H9 (cell line): ENCODE results near the gene FAM149B1. TPM values are rescaled to one million over a fixed set of nuclear protein-coding genes. Genes with fewer than 3 reads are reported as not detected.

Experiments used
- DNase-seq: peaks from one replicate; pipeline ENCODE4 v3.0.0-alpha.2; 2017
- H2AFZ ChIP-seq: one replicate; pipeline ENCODE4 v1.6.1; 2013; ENCODE audit warnings: mild to moderate bottlenecking, low read length, control low read depth, moderate library complexity
- H2AK5ac ChIP-seq: 2 replicates; pipeline ENCODE4 v1.6.1; 2013; ENCODE audit warnings: low read length, control low read depth, mixed read lengths; ENCODE audit not compliant: insufficient read length
- H2BK120ac ChIP-seq: one replicate; pipeline ENCODE4 v1.6.1; 2013; ENCODE audit warnings: low read depth, mild to moderate bottlenecking, low read length, control low read depth, inconsistent platforms; ENCODE audit not compliant: poor library complexity, severe bottlenecking
- H2BK12ac ChIP-seq: 2 replicates; pipeline ENCODE4 v1.6.1; 2013; ENCODE audit warnings: low read length, control low read depth, mixed read lengths, low read depth; ENCODE audit not compliant: insufficient read length
- H2BK15ac ChIP-seq: 2 replicates; pipeline ENCODE4 v1.6.1; 2013; ENCODE audit warnings: low read depth, low read length, control low read depth
- H2BK20ac ChIP-seq: one replicate; pipeline ENCODE4 v1.6.1; 2013; ENCODE audit warnings: low read depth, mild to moderate bottlenecking, low read length, control low read depth, inconsistent platforms; ENCODE audit not compliant: poor library complexity, severe bottlenecking
- H2BK5ac ChIP-seq: 2 replicates; pipeline ENCODE4 v1.6.1; 2013; ENCODE audit warnings: low read length, control low read depth, mixed read lengths; ENCODE audit not compliant: insufficient read length
- H3K14ac ChIP-seq: 2 replicates; pipeline ENCODE4 v1.6.1; 2013; ENCODE audit warnings: low read length, control low read depth; ENCODE audit not compliant: insufficient read depth
- H3K18ac ChIP-seq: 2 replicates; pipeline ENCODE4 v1.6.1; 2013; ENCODE audit warnings: low read depth, mild to moderate bottlenecking, mixed read lengths, low read length, control low read depth; ENCODE audit not compliant: insufficient read length
- H3K23ac ChIP-seq: 2 replicates; pipeline ENCODE4 v1.6.1; 2013; ENCODE audit warnings: low read length, control low read depth, mixed read lengths, low read depth; ENCODE audit not compliant: insufficient read length
- H3K23me2 ChIP-seq: 2 replicates; pipeline ENCODE4 v1.6.1; 2013; ENCODE audit warnings: low read depth, mild to moderate bottlenecking, mixed read lengths, low read length, control low read depth; ENCODE audit not compliant: insufficient read length, poor library complexity, severe bottlenecking
- H3K27ac ChIP-seq: 2 replicates; pipeline ENCODE4 v1.5.1; 2013; ENCODE audit warnings: low read length, control low read depth, mixed read lengths, low read depth; ENCODE audit not compliant: insufficient read length
- H3K27me3 ChIP-seq: 2 replicates; pipeline ENCODE4 v1.6.1; 2013; ENCODE audit warnings: low read length, control low read depth, inconsistent platforms; ENCODE audit not compliant: insufficient read depth
- H3K4ac ChIP-seq: 2 replicates; pipeline ENCODE4 v1.6.1; 2013; ENCODE audit warnings: low read depth, mild to moderate bottlenecking, control low read depth, inconsistent platforms, low read length, moderate library complexity
- H3K4me1 ChIP-seq: 2 replicates; pipeline ENCODE4 v1.6.1; 2013; ENCODE audit warnings: low read length, control low read depth, inconsistent platforms; ENCODE audit not compliant: insufficient read depth
- H3K4me2 ChIP-seq: 2 replicates; pipeline ENCODE4 v1.6.1; 2013; ENCODE audit warnings: low read length, control low read depth, mixed read lengths; ENCODE audit not compliant: insufficient read length, insufficient read depth
- H3K56ac ChIP-seq: 2 replicates; pipeline ENCODE4 v1.6.1; 2013; ENCODE audit warnings: low read depth, mild to moderate bottlenecking, mixed read lengths, low read length, control low read depth; ENCODE audit not compliant: insufficient read length
- H3K79me1 ChIP-seq: 2 replicates; pipeline ENCODE4 v1.6.1; 2013; ENCODE audit warnings: low read depth, mild to moderate bottlenecking, moderate library complexity, low read length, control low read depth, inconsistent platforms; ENCODE audit not compliant: insufficient read depth, poor library complexity, severe bottlenecking
- H3K79me2 ChIP-seq: 2 replicates; pipeline ENCODE4 v1.6.1; 2013; ENCODE audit warnings: low read length, control low read depth, inconsistent platforms; ENCODE audit not compliant: insufficient read depth
- H3K9ac ChIP-seq: 2 replicates; pipeline ENCODE4 v1.6.1; 2013; ENCODE audit warnings: low read length, control low read depth, mixed read lengths; ENCODE audit not compliant: insufficient read length; ENCODE audit errors: extremely low read depth
- H3K9me3 ChIP-seq: one replicate; pipeline ENCODE4 v1.6.1; 2013; ENCODE audit warnings: low read depth, low read length, inconsistent platforms; ENCODE audit not compliant: control insufficient read depth
- H3T11ph ChIP-seq: one replicate; pipeline ENCODE4 v1.6.1; 2013; ENCODE audit warnings: mild to moderate bottlenecking, low read length, control low read depth, inconsistent platforms
- H4K20me1 ChIP-seq: one replicate; pipeline ENCODE4 v1.6.1; 2013; ENCODE audit not compliant: control insufficient read depth, insufficient read length, insufficient read depth
- H4K5ac ChIP-seq: 2 replicates; pipeline ENCODE4 v1.6.1; 2013; ENCODE audit warnings: low read depth, mild to moderate bottlenecking, mixed read lengths, low read length, control low read depth; ENCODE audit not compliant: insufficient read length
- H4K8ac ChIP-seq: replicated peaks from 2 replicates; pipeline ENCODE4 v1.6.1; 2013; ENCODE audit warnings: low read length, control low read depth, mixed read lengths, low read depth; ENCODE audit not compliant: insufficient read length
- H4K91ac ChIP-seq: 2 replicates; pipeline ENCODE4 v1.6.1; 2013; ENCODE audit warnings: low read depth, mild to moderate bottlenecking, moderate library complexity, mixed read lengths, low read length, control low read depth; ENCODE audit not compliant: insufficient read length
- H3K27ac Mint-ChIP-seq, 3 experiments: 2 replicates in 2 of 3; 3 replicates in 1 of 3; pipeline ENCODE4 v1.8.0; 2020 to 2021; ENCODE audit warnings: mixed read lengths in 3 of 3, mild to moderate bottlenecking in 1 of 3, moderate library complexity in 1 of 3
- H3K27me3 Mint-ChIP-seq: 2 replicates; pipeline ENCODE4 v1.8.0; 2021; ENCODE audit warnings: low read depth, mild to moderate bottlenecking, moderate library complexity, mixed read lengths
- H3K36me3 Mint-ChIP-seq, 3 experiments: 2 replicates in 2 of 3; 3 replicates in 1 of 3; pipeline ENCODE4 v1.8.0; 2020 to 2021; ENCODE audit warnings: low read depth in 3 of 3, mixed read lengths in 3 of 3; ENCODE audit not compliant: insufficient read depth in 1 of 3
- H3K4me1 Mint-ChIP-seq, 2 experiments: 2 replicates each; pipeline ENCODE4 v1.8.0; 2020; ENCODE audit warnings: mixed read lengths in 2 of 2
- H3K4me3 Mint-ChIP-seq, 2 experiments: 2 replicates in 1 of 2; 3 replicates in 1 of 2; pipeline ENCODE4 v1.8.0; 2020 to 2021; ENCODE audit warnings: mild to moderate bottlenecking in 2 of 2, mixed read lengths in 2 of 2, moderate library complexity in 1 of 2
- H3K9me3 Mint-ChIP-seq, 2 experiments: 2 replicates in 1 of 2; 3 replicates in 1 of 2; pipeline ENCODE4 v1.8.0; 2020; ENCODE audit warnings: mild to moderate bottlenecking in 2 of 2, mixed read lengths in 2 of 2, moderate library complexity in 1 of 2
- CTCF ChIP-seq: fragments of 200-600 bp; sonication (generic); conservative IDR thresholded peaks from 3 replicates; pipeline ENCODE4 v1.8.0; 2021; ENCODE audit warnings: antibody characterized with exemption, mild to moderate bottlenecking
- WGBS: extraction: QIAGEN DNeasy Blood & Tissue Kit; methylation state at CpG from one replicate; pipeline ENCODE4 v1.1.7; 2013; ENCODE audit warnings: missing lambda C conversion rate, low lambda C conversion rate, mixed read lengths; ENCODE audit not compliant: insufficient read length; ENCODE audit errors: extremely low coverage; 5-methylcytosine and 5-hydroxymethylcytosine counted together
- total RNA-seq: library from RNA; stranded (reverse); gene quantifications from 2 replicates; pipeline ENCODE4 v1.2.1, GENCODE V29; 2021

Gene FAM149B1
- total RNA-seq, 1 experiment from 2014 or later: 17.9 TPM

- Histone ChIP-seq H3K56ac (no peak overlapping the region), H3K79me1 (no peaks in the 10 kb centered on the region), H2BK120ac (no peak overlapping the region), H2AFZ (no peak overlapping the region), H4K8ac (no peak overlapping the region), H3K4me2 (no peak overlapping the region), H3K18ac (no peak overlapping the region), H2BK15ac (no peak overlapping the region), H3K14ac (no peak overlapping the region), H2AK5ac (no peak overlapping the region), H3K4ac (no peak overlapping the region), H4K91ac (no peak overlapping the region), H3K4me1 (no peaks in the 10 kb centered on the region), H3K27ac (no peak overlapping the region), H3K9me3 (no peaks in the 10 kb centered on the region), H2BK12ac (no peak overlapping the region), H4K5ac (no peak overlapping the region), H3K23ac (no peak overlapping the region), H2BK20ac (no peak overlapping the region), H3K79me2 (no peaks in the 10 kb centered on the region), H4K20me1 (no peaks in the 10 kb centered on the region), H3T11ph (no peak overlapping the region), H3K27me3 (no peaks in the 10 kb centered on the region), H3K9ac (no peak overlapping the region), H2BK5ac (no peak overlapping the region), H3K23me2 (no peaks in the 10 kb centered on the region)
- Mint-ChIP-seq H3K27ac (no peak overlapping the region), H3K36me3 (peaks cover 0 to 12% (median 2%) of the 10 kb centered on the region in 3 experiments; a peak in 4 of 7 replicates), H3K4me1 (no peaks in the 10 kb centered on the region), H3K4me3 (no peak overlapping the region), H3K27me3 (no peaks in the 10 kb centered on the region), H3K9me3 (no peaks in the 10 kb centered on the region)
- TF ChIP-seq CTCF: no peak
- no CpG with 5 or more reads among the region's 1 CpG for WGBS
- DNase-seq: no peak
These were observed 18.3 kb downstream of the FAM149B1 start for GRCh38 chr10:73186266-73186665.
